PC-3 (cell line): ENCODE data around the gene PIGU.

Source experiments
- CTCF ChIP-seq: fragments of 300-600 bp; sonication (generic); conservative IDR thresholded peaks from 2 replicates; pipeline ENCODE4 v1.5.1; 2017; ENCODE audit warnings: antibody characterized with exemption, low read depth, mild to moderate bottlenecking, low read length
- EZH2 ChIP-seq: fragments of 300-600 bp; sonication (generic); IDR thresholded peaks from one replicate; pipeline ENCODE4 v1.6.1; 2017; ENCODE audit warnings: antibody characterized with exemption, mild to moderate bottlenecking, low read length; ENCODE audit not compliant: unreplicated experiment
- EZH2phosphoT487 ChIP-seq: fragments of 300-600 bp; sonication (generic); IDR thresholded peaks from 2 replicates; pipeline ENCODE4 v1.6.1; 2018; ENCODE audit warnings: mild to moderate bottlenecking, antibody characterized with exemption, low read length, borderline replicate concordance

GRCh38 chr20:34514897-34515483, 161.9 kb downstream of the PIGU start:
- TF ChIP-seq EZH2: no peak
- TF ChIP-seq CTCF: no peak
- TF ChIP-seq EZH2phosphoT487: no peak
